ENCODE results near the gene SYNE1.

SYNE1 gene

DNA sequence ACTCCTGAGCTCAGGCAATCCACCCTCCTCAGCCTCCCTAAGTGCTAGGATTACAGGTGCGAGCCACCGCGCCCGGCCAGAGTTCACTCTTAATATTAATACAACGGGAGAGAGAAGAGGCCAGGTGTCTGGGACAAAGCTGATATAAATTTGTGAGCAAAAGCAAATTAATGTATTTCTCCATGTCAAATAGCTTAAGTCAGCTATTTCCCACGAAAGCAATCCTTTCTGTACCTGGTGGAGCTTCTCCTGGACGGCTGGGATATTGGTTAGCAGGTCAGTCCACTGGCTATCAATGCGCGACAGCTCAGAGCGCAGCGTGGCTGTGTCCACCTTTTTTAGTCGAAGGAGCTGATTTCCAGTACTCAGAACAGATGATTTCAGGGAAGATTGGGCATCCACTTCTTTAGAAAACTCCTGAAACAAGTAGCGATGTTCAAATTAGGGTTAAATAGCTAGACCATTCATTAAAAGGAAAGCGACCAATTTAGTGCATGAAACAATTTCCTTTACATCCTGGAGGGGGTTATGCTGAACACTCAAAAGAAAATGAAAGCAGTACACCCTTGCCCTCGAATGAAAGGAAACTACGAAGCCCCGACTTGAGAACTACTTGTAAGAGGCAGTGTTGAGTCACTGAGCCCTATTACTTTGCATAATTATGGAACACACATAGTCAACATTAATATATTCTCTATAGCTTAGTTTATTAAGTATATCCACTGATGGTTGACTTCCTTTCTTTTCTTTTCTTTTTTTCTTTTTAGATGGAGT lies 403.4 kb downstream of the SYNE1 start:
- no peak for DNase-seq (ENCODE audit: low spot score)

GRCh38 chr6:152232501-152233151 lies 404.5 kb downstream of the SYNE1 start:
- peak; percentile 46 for DNase-seq (ENCODE audit: low spot score)

- no peak for DNase-seq (ENCODE audit: low spot score)
Observed at GRCh38 chr6:152229330-152229729, 407.8 kb downstream of the SYNE1 start.

GRCh38 chr6:152226119-152226518 lies 411.0 kb downstream of the SYNE1 start:
- DNase-seq (ENCODE audit: low spot score): no peak

DNA sequence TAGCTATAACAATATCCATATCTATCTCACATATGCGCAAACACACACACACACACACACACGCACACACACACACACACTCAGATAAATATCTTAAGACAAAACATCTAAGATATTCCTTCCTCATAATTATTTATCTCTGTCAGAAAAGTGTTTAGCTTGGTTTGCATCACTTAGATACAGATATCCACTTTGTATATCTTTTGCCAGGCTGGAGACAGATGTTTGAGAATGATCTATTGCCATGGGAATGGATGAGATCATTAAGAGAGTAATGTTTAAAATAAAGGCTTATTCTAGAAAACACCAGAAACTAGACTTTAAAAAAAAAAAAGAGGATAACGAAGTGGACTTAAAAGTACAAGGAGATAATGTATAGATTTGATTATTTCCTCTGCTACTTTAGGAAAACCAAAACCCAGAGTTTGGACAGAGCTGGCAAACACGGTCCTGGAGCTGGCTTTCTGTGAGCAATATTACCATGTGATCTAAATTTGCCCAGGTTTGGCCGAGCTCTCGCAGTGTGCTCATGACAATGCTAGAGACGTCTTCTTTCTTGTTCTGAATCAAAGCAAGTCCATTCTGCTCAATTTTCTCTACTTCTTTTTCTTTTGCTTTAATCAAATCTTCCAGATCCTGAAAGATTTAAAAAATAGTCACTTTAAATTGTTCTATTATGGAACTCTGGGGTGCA lies 411.8 kb downstream of the SYNE1 start:
- no peak for DNase-seq (ENCODE audit: low spot score)

DNA sequence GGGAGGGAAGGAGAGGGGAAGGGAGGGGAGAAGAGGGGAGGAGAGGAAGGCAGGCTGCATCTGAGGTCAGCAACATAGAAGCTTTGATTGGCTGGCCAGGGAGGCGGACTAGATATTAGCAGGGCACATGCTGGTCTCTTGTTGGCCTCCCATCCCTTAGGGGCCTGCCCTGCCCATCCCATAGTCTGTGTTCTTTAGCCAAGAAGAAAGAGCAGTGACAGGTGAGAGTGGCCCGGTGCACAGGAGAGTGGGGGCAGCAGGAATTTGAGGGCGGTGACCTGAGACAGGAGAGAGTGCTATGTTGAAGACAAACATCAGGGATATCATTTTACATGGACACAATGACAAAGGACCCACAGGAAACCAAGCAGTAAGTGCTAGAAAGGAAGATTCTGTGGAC lies 413.5 kb downstream of the SYNE1 start:
- no peak for DNase-seq (ENCODE audit: low spot score)

DNA sequence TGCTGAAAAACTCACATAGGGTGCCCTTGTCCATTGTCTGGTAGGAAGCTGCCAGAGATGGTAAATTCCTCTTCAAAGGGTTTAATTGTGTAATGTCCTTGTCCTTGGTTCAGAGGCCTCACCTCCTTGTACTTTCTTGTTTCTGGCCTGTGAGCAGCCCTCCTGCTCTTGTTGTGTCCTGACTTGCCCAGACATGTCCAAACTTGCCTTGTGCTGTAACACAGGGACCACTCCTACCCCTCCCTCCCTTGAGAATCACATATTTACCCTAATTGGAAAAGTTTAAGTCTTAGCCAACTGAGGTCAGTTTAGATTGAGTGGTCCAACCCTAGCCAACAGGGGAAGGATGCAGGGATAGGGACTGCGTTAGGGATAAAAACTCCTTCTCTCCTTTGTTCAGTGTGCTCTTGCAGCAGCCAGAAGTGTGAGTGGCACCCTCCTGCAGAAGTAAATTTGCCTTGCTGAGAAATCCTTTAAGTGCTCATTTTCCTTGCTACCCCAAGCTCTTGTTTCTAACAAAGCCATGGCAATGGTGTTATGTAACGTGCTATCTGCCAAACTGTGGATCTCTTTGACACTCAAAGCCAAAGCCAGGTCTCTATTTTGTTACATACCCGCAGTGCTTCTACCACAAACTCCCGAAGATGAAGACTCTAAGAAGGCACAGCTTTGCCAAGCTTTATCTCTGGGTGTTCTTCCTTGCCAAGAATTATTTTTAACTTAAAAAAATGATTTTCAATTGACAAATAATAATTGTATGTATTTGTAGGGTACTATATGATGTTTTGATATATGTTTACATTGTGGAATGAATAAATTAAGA lies 415.1 kb downstream of the SYNE1 start:
- no peak for DNase-seq (ENCODE audit: low spot score)

GRCh38 chr6:152220786-152221185 lies 416.4 kb downstream of the SYNE1 start:
- no peak for DNase-seq (ENCODE audit: low spot score)

- DNase-seq (ENCODE audit: low spot score): no peak
Observed at GRCh38 chr6:152218887-152219286, 418.3 kb downstream of the SYNE1 start.

- no peak for DNase-seq (ENCODE audit: low spot score)
Observed at GRCh38 chr6:152212437-152212836, 424.7 kb downstream of the SYNE1 start.

- DNase-seq (ENCODE audit: low spot score): no peak
Observed at GRCh38 chr6:152209211-152209610, 428.0 kb downstream of the SYNE1 start.

GRCh38 chr6:152207915-152208714 lies 429.0 kb downstream of the SYNE1 start:
- no peak for DNase-seq (ENCODE audit: low spot score)

- DNase-seq (ENCODE audit: low spot score): no peak
Observed at GRCh38 chr6:152206072-152206818, 430.9 kb downstream of the SYNE1 start.

GRCh38 chr6:152204591-152204990 lies 432.6 kb downstream of the SYNE1 start:
- no peak for DNase-seq (ENCODE audit: low spot score)

GRCh38 chr6:152201120-152201519 lies 436.0 kb downstream of the SYNE1 start:
- DNase-seq (ENCODE audit: low spot score): peak; percentile 61

GRCh38 chr6:152195896-152196295 lies 441.3 kb downstream of the SYNE1 start:
- DNase-seq (ENCODE audit: low spot score): no peak

DNA sequence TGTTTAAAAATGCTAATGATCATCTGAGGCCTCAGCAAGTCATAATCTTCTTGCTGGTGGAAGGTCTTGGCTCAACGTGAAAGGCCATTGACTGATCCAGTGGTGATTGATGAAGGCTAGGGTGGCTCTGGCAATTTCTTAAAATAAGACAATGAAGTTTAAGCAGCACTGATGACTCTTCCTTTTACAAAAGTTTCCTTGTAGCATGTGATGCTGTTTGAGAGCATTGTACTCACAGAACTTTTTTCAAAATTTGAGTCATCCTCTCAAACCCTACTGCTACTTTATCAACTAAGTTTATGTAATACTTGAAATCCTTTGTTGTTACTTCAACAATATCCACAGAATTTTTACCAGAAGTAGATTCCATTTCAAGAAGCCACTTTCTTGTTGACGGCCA lies 447.4 kb downstream of the SYNE1 start:
- no peak for DNase-seq (ENCODE audit: low spot score)

DNA sequence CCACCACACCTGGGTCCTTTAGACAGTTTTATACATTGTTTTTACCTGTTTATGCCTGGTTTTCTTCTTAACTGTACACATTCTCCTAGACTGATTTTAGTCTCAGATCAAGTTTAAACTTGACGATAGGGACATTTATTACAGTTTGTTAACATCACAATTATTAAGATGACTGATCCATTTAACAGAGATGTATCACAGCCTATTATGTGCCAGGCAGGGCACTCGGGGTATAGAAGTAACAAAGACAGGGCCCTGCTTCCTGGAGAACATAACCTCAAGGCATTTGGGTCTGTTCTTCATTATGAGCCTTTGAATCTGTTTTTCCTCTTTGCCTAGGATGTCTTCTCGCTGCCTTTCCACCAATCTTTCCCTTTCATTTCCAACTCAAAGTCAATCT lies 449.2 kb downstream of the SYNE1 start:
- no peak for DNase-seq (ENCODE audit: low spot score)

GRCh38 chr6:152186840-152187239 lies 450.3 kb downstream of the SYNE1 start:
- no peak for DNase-seq (ENCODE audit: low spot score)

GRCh38 chr6:152184917-152185574 lies 452.1 kb downstream of the SYNE1 start:
- no peak for DNase-seq (ENCODE audit: low spot score)

Data from D341Med (cell line).